Measurements from ENCODE around the gene ABCA4. TPM values are rescaled to one million over a fixed set of nuclear protein-coding genes. Genes with fewer than 3 reads are reported as not detected.

ABCA4 gene
- total RNA-seq, 1 donor from 2014 or later, result 3.8 TPM

DNA sequence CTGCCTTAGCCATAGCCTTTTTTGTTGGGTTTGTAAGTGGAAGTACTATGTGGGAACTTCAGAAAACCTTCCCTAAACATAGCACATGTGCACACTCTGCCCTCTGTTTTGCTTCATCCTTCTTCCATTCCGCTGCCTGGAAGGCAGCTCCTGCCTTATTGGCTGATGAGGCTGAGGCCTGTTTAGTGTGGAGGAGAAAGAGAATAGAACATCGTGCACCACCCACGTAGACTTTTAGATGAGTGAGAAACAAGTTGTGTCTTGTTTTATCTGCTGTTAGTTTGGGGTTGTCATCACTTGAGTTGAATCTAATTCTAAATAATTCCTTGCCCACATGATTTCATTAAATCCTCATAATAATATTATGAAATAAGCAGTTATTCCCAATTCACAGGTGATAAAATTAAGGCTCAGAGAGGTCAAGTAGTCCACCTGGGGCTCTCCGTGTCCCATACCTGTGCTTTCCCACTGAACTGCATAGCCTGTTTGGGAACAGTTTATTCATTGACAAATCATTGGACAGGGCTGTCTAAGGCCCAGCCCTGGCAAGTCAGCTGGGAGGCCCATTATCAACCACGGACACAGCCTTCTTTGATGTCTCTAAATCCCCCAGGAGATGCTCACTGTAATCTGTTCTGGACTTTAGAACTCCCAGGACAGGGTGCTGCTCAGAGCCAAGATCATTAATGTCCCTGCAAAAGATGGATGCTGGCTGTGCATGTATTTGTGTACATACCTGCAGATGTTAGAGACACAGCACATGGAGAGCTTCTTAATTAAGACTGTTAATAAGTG, 93.0 kb downstream of the ABCA4 start:
- no peak for DNase-seq

DNA sequence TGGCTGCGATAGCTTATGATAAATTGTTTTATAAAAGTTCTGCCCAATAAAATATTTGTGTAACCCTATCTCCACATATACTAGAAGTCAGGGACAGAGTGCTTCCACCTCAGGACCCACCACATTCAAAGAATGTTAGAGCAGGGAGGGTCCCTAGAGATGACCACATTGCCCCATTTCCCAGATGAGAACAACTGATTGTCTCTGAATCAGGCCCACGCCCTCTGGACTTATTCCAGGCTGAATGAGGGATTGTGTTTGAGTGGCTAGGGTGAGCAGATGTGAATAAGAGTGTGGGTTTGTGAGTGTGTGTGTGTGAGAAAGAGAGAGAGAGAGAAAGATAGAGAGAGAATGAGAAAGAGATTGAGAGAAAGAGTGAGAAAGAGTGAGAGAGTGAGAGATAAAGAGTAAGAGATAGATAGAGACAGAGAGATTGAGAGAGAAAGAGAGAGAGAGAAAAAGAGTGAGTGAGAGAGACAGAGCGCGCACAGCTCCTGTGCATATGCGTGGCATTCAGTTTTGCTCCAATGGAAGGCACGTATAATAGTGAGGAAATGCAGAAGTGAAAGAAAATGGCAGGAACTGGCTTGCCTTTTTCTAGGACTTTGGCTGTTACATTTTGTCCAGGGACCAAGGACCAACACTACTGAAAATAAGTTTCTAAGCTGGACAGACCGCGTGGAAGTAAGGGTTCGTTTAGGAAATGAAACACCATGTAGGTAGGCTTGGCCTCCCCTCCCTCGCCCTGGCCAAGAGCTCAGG, 94.1 kb downstream of the ABCA4 start:
- no peak for DNase-seq

DNA sequence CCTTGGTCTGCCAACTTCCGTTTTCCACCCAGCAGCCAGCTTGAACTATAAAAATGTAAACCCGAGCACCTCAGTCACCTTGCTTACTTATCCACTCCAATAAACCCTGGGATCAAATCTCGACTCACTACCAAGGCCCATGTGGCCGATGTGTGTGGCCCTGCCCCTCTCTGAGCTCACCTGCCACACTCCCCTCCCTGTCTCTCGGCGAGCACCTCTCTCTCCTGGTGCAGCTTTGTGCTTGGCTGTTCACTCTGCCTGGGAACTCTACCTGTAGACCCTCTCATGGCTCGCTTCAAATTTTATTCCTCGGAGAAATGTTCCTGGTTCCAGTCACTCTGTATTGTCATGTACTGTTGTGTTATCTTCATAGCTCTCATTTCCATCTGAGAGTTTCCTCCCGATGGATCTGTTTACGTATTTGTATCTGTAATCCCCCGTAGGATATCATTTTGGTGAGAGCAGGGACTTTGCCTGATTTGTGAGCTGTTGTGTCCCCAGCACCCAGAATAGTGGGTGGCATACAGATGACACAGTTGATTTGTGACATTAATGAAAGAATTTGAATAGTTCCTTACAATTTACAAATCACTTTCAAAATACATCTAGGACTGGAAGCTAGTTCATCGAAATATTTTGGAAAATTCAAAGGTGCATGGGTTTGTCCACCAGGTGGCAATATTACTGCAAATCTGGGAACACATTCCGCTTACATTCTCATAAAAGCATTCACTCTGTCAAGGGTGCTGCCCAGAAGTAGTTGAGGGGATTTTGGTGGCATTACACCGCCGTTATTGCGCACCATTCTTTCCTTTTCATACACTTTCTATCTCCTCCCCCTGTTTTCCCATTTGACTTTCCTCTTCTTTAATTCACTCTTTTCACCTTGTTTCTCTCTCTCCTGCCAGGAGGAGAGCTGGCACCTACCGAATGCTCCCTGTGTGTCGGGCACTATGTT, 95.3 kb downstream of the ABCA4 start:
- peak; percentile 74 for DNase-seq

GRCh38 chr1:94024104-94024792, 96.7 kb downstream of the ABCA4 start:
- no peak for DNase-seq

- DNase-seq, result no peak
Measured at GRCh38 chr1:94022471-94023189, 98.3 kb downstream of the ABCA4 start.

DNA sequence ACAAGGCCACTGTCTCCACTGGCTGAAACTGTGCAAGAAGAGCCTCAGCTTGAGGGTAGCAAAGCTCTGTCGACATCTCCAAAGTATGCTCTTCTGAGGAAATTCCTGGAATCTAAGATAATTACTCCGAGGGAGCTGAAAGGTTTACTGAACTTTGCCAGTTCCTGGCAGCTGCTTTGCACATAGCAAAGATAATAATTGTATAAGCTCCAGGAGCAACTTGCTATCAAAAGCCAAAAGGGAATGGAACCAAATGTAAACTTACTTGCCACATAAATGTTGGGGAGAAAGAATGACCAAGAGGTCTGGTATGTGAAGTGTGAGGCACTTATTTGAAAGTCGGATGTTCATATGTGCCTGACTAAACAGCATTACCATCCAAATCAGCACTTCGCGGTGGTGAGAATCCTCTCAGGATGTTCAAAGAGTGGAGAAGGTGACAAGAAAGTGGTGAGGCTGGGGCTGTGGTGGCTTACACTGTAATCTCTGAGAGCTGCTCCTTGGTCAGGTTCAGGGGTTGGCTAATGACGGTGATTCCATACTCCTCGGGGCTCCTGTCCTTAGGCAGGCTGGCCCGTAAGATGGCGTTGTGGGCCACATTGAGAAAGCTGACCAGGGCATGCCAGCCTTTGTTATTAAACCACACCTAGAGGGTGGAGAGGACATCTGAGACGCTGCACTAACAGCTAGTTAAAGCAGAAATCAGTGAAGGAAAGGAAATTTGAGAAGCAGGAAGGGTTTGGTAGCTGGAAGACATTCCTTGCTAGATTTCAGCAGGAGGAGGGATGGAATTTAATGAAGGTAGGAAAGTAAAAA, 100.0 kb downstream of the ABCA4 start:
- DNase-seq, result peak; percentile 43

GRCh38 chr1:94019327-94019726, 101.6 kb downstream of the ABCA4 start:
- no peak for DNase-seq

DNA sequence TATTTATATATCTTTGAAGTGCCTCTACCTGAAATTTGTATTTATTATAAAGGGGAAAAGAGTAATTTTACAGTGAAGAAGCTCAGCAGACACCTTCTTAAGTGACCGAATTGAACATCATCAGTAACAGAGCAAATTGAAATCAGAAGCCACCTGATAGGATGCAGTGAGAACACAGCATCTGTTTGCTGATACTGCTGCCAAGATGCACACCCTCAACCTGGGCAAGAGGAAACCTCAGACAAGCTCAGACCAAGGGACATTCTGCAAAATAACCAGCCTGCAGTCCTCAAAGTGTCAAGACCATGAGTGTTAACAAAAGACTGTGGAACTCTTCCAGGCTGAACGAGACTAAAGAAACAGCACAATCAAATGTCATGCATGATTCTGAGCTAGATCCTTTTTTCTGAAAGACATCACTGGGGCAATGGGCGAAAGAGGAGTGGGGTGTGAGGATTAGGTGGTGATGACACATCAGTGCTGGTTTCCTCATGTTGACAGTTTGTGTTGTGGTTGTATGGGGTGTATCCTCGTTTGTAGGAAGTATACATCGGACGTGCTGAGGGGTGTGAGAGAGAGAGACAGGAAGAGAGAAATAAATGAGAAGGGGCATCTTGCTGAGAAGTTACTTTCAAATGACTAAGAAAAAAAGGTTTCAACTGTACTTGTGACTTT, 103.7 kb downstream of the ABCA4 start:
- no peak for DNase-seq

DNA sequence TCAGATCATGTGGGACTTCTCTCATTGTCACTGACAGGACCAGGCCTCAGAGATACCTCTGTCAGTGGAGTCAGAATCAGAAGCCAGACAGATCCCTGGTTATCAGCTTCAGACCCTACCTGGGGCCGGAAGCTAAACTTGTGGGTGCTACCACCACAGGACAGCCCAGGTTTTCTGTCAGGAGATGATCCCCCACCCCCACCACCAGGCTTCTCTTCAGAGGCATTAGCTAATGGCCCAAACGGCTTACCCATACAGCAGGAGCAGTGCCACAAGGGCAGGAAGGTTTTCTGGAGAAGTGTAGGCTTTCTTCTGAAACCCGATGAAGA, 105.5 kb downstream of the ABCA4 start:
- no peak for DNase-seq

DNA sequence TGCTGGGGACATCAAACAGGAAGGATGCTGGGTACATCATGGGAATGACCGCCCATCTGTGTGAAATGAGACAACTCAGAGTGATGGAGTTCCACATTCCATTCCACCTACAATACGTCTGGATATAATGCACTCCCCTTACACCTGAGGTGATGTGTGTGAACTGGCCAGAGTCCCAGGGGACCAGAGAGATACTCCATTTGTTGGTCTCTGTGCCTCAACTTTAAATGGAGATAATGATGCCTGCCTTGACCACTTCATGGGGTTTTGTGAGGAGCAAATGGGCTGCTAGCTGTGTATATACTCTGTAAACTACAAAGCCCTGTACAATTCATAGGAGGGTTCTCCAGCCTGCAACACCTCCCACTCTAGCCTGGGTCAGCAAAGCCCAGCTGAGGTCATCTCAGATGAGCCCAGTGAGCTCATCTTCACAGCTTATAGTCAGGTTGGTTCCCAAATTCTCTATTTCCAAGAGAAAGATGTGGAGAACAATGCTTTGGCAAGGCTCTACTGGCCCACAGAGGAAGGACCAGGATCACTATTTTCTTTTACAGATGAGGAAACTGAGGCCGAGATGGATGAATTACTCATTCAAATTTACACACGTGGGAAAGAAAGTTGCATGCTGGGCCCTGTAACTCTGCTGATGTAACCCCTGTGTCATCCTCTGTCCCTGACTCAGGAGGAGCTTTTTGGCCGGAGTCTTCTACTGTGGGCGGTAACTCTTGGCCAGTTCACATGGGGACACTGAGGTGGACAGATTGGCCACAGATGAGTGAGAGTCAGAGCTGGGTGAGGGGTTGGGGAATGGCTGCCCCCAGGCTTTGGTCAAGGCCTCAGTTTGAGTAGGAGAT, 106.1 kb downstream of the ABCA4 start:
- no peak for DNase-seq

DNA sequence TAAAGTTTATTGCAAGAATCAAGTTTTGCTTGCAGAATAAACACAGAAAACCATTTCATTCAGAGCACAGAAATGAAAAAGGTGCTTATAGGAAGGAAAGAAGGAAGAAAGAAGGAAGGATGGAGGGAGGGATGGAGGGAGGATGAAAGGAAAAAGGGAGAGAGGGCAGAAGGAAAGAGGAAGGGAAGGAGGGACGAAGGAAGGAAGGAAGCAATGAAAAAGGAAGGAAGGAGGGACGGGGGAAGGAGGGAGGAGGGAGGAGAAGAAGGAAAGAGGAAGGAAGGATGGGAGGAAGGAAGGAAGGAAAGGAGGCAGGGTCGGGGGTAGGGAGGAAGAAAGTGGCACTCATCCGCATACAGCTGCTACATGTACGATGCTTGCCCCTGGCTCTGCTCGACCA, 106.9 kb downstream of the ABCA4 start:
- no peak for DNase-seq

DNA sequence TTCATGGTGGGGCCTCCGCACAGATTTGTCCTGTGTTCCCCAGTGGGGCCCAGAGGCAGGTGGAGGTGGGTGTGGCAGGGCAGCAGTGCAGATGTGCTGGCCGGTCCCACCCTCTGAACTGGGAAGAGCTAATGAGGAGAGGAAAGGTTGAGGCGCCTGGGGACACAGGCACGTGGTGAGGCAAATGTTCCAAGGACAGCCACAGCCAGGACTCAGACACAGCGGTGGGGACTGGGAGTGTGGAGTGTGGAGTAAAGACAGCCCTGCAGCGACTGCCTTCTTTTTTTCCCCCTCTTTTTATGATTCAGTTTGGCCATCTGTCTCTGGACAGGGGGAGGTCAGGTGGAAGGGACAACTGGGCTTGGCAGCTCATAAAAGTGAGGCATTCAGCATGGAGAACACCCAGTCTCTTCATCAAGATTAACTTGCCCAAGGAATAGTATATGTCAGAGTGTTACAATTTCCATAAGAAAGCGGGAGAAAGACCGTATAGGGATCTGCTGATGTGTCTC, 107.5 kb downstream of the ABCA4 start:
- DNase-seq, result no peak

DNA sequence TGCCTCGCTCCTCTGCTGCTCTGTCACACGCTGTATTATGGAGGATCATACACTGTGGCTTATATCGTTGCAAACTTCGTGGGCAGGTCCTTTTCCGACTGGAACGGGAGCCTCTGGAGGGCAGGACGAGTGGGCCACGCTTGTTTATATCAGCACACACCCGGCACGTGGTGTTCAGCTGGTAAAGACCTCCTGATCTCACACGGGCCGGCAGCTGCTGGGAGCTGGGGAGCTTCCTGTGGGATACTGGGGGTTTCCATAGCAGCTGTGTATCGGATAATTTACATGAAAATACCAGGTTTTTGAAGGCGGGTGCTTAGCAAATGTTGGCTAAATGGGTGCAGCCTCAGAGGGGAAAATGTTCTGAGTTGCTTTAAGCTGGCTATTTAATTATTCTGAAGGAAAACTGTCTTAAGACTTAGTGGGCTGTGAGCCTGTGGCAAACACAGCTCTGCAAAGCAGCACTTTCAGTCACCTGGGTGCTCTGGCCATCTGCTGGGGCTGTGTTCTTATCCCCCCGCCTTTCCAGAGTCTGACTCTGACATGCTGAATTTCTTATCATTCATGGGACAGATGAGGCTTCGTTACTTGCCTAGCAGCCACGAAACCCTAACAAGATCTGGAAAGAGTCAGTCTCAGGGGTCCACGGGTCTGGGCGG, 108.1 kb downstream of the ABCA4 start:
- no peak for DNase-seq

GRCh38 chr1:94011709-94012595, 109.0 kb downstream of the ABCA4 start:
- no peak for DNase-seq

- no peak for DNase-seq
Measured at GRCh38 chr1:94011129-94011528, 109.8 kb downstream of the ABCA4 start.

DNA sequence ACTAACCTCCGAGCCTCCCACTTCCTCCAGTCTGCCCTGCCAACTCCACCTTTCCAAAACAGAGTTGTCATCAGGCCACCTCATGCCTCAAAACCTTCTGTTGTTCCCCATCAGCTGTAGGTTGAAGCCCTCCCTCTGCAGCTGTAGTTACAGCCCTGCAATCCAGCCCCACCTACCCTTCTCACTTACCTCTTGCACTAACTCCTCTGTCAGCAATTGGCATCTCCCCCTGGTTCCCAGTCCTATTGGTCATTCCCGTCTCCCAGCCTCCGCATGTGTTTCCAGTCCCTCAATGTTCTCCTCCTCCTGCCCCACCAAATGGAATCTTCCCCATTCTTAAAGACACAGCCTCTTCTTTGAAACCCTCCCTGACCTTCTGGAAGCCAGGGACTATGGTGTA, 111.6 kb downstream of the ABCA4 start:
- no peak for DNase-seq

DNA sequence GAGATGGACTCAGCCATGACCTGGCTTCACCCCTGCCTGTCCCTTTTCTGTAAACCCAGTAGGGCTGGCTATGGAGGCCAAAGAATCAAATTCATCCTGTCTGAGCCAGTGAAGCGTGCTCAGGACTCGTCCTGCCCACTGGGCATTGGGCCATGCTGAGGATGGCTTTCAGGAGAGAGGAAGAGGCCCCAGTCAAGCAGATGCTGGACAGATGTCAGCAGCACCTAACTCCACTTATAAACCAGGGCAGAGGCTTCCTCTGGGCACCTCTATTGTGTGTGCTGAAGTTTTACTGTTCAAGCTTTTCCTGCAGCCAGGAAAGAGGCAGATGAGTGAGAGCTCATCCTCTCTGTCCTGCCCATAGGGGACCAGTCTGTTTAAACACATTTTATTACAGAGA, 114.3 kb downstream of the ABCA4 start:
- no peak for DNase-seq
